ENCODE measurements around the gene DCLRE1A.
"Not testable (repeated sequence)": the region's sequence is repeated elsewhere in the genome, so short reads cannot be mapped to it uniquely, and the experiment has no call there.

DCLRE1A gene

DNA sequence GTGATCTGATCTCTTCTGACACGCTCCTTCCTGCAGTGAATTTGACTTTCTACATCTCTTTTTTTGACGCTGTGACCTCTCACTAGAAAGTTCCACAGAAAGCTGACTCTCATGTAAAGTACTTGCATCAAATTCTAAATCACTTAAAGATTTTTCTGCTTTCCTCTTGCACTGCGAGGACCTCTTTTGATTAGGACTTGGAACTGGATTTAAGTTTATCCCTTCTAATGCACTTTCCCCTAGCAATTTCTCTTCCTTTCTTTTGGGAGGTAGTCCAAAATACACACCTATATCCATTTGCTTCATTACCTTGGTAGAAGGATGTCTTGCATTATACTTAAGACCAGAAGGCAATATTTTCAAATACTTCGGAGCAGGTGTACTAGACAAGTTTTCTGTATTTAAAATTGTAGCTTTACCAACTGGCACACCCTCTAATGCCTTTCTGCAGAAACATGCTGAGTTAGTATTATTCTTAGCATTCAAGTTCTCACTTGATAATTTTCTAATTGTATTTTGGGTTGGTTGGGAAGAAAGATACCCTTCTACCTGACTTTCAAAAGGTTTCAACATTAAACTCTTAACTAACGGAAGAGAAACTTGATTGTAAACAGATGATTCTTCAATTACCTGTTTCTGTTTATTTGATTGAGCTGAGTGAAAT, 4.6 kb downstream of the DCLRE1A start:
- no peak for DNase-seq (ENCODE audit: low read depth)
- no peak for TF ChIP-seq CTCF (conservative IDR thresholded peaks at IDR 0.05; ENCODE audit: low read depth, low read length)
- no peak overlapping the region for H3K4me3 ChIP-seq (ENCODE audit: low read depth, low read length)

DNA sequence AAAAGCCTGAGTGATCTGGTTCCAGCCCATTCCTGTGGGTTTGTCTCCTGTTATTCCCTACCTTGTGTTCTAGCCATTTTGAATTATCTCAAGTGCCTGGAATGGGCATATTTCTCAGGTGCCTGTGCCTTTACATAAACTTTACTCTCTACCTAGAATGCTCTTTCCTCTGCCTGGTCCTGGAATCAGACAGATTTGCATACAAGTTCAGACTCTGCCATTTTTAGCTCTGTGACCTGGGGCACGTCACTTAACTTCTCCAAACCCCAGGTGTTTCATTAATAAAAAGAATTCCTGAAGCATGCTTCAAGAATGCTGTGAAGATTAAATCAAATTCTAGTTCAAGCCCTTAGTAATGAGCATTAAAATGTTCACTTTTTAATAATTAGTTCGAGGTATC, 7.8 kb downstream of the DCLRE1A start:
- no peak for DNase-seq (ENCODE audit: low read depth)
- no peak for TF ChIP-seq CTCF (conservative IDR thresholded peaks at IDR 0.05; ENCODE audit: low read depth, low read length)
- no peak overlapping the region for H3K4me3 ChIP-seq (ENCODE audit: low read depth, low read length)

DNA sequence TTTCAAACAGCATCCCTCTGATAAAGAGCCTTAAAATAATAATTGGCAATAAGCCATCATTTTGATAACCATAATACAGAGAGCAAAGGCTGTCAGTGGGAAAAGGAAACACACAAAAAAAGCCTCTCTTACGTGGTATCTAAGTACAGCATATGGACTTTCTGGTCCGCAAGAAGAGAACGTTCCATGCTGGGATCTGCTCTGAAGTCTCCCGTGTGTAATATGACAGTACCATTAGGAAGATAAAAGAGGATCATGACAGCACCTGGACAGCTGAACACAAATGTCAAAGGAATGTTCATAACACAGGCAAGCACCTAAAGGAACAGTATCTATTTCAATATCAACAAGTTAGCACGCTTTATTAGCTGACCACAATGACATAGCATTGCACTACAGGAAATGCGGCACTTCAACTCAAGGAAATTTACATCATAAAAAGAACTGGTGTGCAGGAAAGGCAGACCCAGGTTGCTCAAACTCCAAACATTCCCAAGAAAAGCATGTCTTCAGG, 9.9 kb downstream of the DCLRE1A start:
- no peak for TF ChIP-seq CTCF (conservative IDR thresholded peaks at IDR 0.05; ENCODE audit: low read depth, low read length)
- H3K4me3 ChIP-seq (ENCODE audit: low read depth, low read length): no peak overlapping the region
- DNase-seq (ENCODE audit: low read depth): peak; percentile 18

GRCh38 chr10:113842171-113842570, 11.7 kb downstream of the DCLRE1A start:
- no peak for TF ChIP-seq CTCF (conservative IDR thresholded peaks at IDR 0.05; ENCODE audit: low read depth, low read length)
- H3K4me3 ChIP-seq (ENCODE audit: low read depth, low read length): no peak overlapping the region
- no peak for DNase-seq (ENCODE audit: low read depth)

- not testable (repeated sequence) for DNase-seq (ENCODE audit: low read depth); H3K4me3 ChIP-seq (ENCODE audit: low read depth, low read length)
Observed at GRCh38 chr10:113828567-113828966, 25.3 kb downstream of the DCLRE1A start.

DNA sequence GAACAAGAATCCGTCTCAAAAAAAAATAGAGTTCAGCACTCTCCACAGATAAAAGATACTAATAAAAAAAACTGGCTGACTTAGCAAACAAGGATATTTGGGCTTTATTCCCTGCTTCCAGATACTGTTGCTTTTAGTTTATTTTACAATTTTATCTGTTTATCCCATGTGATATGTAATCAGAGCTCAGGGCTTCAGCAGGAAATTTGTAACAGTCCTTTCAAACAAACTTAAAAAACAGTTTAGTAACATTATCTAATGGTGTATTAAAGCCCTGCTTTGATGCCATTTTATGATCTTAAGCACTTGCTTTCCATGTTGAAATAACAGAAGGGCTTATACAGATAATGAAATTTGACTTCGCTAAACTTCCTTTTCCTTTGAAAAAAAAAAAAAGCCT, 28.1 kb downstream of the DCLRE1A start:
- DNase-seq (ENCODE audit: low read depth): no peak
- no peak for TF ChIP-seq CTCF (conservative IDR thresholded peaks at IDR 0.05; ENCODE audit: low read depth, low read length)
- no peak overlapping the region for H3K4me3 ChIP-seq (ENCODE audit: low read depth, low read length)

DNA sequence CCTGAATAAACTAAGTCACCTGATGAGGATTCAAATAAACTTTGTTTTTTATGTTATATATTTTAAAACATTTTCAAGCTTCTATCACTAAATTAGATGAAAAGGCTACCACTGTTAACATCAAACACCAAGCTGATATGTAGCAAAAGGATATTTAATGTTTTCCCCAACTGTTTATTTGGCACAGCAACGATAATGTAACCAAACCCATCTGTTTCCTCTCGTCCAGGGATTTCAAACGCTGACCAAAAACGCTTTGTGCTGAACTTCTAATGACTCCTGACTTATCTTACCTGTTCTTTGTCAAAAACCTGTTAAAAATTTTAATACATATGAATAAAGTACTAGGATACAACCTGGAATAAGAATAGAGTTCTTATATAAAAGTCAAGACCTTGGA, 30.5 kb downstream of the DCLRE1A start:
- TF ChIP-seq CTCF (conservative IDR thresholded peaks at IDR 0.05; ENCODE audit: low read depth, low read length): no peak
- no peak for DNase-seq (ENCODE audit: low read depth)
- no peak overlapping the region for H3K4me3 ChIP-seq (ENCODE audit: low read depth, low read length)
